Coronary artery (tissue), 2 donors: Measurements from ENCODE around the gene UBE2G1.

Experiments used
- DNase-seq: peaks from one replicate; pipeline ENCODE4 v3.0.0-alpha.2; 2017; ENCODE audit warnings: low spot score
- H3K27ac ChIP-seq, 2 donors: fragments of 200-600 bp; sonication (generic); one replicate each; pipeline ENCODE4 v1.5.1; 2016 to 2019
- H3K4me3 ChIP-seq: fragments of 200-600 bp; sonication (generic); 2 replicates; pipeline ENCODE4 v1.5.1; 2016; ENCODE audit warnings: mild to moderate bottlenecking, moderate library complexity
- TF ChIP-seq, protein P1 (sequence below): fragments of 200-600 bp; sonication (generic); IDR thresholded peaks from one replicate; pipeline ENCODE4 v1.5.1; 2019; ENCODE audit warnings: antibody characterized with exemption

UBE2G1 gene

DNA sequence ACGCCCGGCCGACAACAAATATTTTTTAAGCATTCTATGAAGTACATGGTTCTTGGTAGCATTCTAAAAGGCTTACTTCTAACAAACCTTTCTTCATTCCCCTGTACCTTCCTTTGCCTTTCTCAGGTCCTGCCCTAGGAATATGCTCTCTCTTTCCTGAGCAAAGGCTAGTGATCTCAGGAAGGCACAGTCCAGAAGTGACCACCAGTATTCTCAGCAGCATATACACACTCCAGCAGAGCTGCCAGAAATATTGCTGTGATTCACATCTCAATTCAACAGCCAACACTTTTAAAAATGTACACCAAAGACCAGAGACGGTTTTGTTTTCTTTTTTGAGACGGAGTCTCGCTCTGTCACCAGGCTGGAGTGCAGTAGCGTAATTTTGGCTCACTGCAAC lies 61.3 kb downstream of the UBE2G1 start:
- H3K27ac ChIP-seq: no peak overlapping the region

DNA sequence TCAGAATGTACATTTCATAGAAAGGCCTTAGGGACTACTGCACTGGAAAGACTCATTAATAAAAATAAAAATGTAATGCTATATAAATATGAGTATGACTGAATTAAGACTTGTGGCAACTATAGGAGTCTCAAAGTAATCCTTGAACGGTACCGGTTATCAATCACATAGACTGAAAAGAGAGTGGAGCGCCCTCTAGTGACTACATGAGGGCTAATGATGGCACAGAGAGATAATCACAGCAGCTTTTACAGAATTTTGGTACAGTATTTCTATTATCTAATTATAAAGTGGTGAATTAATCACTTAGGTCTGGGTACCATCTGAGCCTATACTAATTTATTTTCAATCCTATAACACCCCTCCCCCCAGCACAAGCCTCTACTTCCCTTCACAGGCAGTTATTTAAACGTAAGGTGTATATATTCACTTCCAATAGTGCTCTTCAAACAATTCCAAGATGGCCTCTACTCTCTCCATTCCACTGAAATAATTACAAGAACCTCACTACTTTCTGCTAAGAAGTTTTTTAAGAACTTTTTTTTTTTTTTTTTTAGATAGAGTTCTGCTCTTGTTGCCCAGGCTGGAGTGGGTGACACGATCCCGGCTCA lies 62.0 kb downstream of the UBE2G1 start:
- TF ChIP-seq, protein P1, sequence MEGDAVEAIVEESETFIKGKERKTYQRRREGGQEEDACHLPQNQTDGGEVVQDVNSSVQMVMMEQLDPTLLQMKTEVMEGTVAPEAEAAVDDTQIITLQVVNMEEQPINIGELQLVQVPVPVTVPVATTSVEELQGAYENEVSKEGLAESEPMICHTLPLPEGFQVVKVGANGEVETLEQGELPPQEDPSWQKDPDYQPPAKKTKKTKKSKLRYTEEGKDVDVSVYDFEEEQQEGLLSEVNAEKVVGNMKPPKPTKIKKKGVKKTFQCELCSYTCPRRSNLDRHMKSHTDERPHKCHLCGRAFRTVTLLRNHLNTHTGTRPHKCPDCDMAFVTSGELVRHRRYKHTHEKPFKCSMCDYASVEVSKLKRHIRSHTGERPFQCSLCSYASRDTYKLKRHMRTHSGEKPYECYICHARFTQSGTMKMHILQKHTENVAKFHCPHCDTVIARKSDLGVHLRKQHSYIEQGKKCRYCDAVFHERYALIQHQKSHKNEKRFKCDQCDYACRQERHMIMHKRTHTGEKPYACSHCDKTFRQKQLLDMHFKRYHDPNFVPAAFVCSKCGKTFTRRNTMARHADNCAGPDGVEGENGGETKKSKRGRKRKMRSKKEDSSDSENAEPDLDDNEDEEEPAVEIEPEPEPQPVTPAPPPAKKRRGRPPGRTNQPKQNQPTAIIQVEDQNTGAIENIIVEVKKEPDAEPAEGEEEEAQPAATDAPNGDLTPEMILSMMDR: peak; percentile 74
- no peak for DNase-seq
- Histone ChIP-seq H3K4me3 (no peak overlapping the region), H3K27ac (no peak overlapping the region)

More for the DNA sequence above, 61.3 kb downstream of the UBE2G1 start:
- no peak overlapping the region for H3K4me3 ChIP-seq
- TF ChIP-seq, protein P1: no peak
- DNase-seq: no peak

DNA sequence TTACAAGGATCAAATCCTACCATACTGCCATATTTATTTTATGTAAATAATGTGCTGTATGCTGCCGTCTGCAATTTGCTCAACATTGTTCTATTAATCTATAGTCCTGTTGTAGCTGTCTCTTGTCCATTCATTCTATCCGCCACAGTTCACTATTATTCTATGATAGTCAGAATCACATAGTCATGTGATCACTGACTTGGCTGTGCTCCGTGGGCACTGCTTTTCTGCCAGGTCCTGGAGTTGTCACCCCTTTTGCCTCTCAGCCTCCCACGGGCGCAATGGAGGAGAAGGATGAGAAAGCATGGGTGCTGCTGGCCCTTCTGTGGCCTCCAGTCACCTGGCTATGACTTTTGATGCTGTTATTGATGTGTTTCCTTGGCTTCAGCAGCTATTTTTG lies 65.4 kb downstream of the UBE2G1 start:
- Histone ChIP-seq H3K4me3 (no peak overlapping the region), H3K27ac (no peak overlapping the region)
- no peak for DNase-seq
- TF ChIP-seq, protein P1: no peak

DNA sequence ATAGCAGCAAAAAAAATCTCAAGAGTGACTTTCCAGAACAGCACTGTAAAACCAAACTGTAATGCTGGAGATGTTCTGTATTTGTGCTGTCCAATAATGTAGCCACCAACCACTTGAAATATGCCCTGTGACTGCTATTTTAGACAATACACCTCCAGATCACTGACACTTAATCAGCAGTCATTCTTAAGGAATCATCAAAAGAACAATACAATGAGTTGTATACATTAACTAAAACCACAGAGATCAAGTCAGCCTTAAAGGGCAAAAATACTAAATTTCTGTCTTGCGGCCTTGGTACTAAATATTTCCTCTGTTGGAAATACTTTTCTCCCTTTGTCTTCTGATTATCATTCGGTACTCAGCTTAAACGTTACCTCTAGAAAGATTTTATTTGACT lies 69.1 kb downstream of the UBE2G1 start:
- H3K4me3 ChIP-seq: no peak overlapping the region
- H3K27ac ChIP-seq: no peak overlapping the region
- TF ChIP-seq, protein P1: no peak
- DNase-seq: no peak

DNA sequence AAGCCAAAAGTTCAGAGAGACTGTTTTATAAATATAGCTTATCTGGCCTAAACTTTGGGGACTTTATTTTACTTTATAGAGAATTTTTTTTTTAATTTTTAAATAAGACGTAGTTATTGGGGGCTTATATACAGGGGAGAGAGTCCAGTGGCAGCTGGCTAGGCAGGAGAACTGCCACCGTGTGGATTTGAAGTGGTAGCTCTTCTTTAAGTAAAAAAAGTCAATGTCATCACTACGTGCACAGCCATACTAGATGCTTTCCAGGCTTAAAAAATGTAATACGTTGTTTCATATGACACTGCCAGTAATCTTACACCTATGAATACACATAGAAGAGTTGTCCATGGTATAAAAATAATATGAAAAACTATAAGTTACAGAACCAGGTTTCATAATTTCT lies 70.8 kb downstream of the UBE2G1 start:
- no peak for DNase-seq
- no peak overlapping the region for H3K4me3 ChIP-seq
- TF ChIP-seq, protein P1: no peak

DNA sequence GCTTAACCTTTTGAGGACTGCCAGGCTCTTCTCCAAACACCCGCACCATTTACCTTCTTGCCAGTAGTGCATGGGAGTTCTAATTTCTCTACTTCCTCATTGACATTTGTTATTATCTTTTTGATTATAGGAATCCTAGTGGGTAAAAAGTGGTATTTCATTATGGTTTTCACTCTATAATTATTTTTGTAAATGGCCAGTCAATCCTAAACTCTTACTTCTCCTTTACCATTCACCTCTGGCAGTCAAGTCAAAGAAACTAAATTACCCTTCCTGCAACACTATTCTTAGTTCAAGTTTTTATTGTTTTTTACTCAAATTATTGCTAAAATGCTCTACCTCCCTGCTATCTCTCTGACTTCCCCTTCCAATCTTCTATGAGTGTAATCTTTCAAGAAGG lies 72.9 kb downstream of the UBE2G1 start:
- TF ChIP-seq, protein P1: no peak
- no peak overlapping the region for H3K27ac ChIP-seq
- DNase-seq: no peak
- no peak overlapping the region for H3K4me3 ChIP-seq

More for the DNA sequence above, 70.8 kb downstream of the UBE2G1 start:
- H3K27ac ChIP-seq: no peak overlapping the region

DNA sequence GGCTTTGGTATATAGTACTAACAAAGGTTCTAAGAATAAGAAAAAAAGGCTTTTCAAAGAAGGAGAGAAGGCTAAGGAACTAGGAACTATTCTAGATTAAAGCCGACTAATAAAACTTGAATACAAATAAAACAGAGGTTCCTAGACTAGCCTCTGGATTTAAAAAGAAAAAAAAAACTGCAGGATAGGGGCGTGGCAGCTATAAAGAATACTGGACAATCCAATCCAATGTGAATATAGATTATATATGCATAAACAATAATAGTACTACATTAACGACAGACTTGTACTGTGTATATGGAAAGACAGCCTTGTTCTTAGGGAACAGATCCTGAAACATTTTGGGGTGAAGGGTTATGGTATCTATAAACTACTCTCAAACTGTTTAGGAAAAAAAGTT lies 78.8 kb downstream of the UBE2G1 start:
- DNase-seq: no peak
- H3K4me3 ChIP-seq: no peak overlapping the region
- TF ChIP-seq, protein P1: no peak
- no peak overlapping the region for H3K27ac ChIP-seq
